ENCODE data around the gene ZNF672. TPM values are rescaled to one million over a fixed set of nuclear protein-coding genes. Genes with fewer than 3 reads are reported as not detected.

Gene ZNF672
- total and polyA plus RNA-seq, 2 experiments from 2014 or later: 19.0 to 30.7 TPM

DNA sequence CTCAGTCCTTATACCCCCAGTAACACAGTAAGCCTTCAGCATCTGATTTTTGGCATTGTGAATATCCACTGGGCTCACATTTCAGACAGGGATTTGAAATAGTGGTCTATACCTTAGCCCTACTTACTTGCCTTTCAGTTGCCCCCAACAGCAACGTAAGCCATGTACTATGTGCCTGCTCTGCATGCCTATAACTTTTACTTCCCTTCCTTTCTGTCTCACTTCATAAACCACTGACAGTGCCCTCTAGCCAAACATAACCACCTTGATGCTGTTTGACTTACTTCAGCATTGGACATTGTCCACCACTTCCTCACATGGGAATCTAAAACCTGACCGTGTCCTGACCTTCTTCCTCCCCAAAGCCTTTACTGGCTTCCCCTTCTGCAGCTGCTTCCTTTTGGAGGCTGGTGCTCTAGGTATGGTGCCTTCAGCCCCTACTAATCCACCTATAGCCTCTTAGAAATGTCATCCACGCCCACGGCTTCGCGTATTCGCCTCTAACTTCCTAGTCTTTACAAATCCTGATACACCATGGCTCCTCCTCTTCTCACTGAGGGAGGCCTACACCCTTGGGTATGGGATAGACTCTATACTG is 3.6 kb upstream of the ZNF672 start:
- Histone ChIP-seq H3K4me2 (no peak overlapping the region), H4K20me1 (ENCODE audit: insufficient read depth, poor library complexity, severe bottlenecking) (no peaks in the 10 kb centered on the region), H3K9me3 (ENCODE audit: low read depth) (no peaks in the 10 kb centered on the region), H2AFZ (no peak overlapping the region), H3K4me1 (ENCODE audit: insufficient read depth) (peaks cover 2% of the 10 kb centered on the region), H3K36me3 (replicated peaks; ENCODE audit: insufficient read depth, low read depth) (no peaks in the 10 kb centered on the region), H3K79me2 (peaks cover 3% of the 10 kb centered on the region), H3K27ac (no peak overlapping the region), H3K27me3 (peaks cover 5% of the 10 kb centered on the region), H3K4me3 (no peak overlapping the region), H3K9me2 (replicated peaks; ENCODE audit: insufficient read depth) (no peaks in the 10 kb centered on the region)
- TF ChIP-seq EZH2phosphoT487 (IDR thresholded peaks at IDR 0.05; ENCODE audit: low read depth, severe bottlenecking, unreplicated experiment) (no peak), EZH2 (IDR thresholded peaks at IDR 0.05; ENCODE audit: borderline replicate concordance) (no peak)
- TF ChIP-seq, protein P1, sequence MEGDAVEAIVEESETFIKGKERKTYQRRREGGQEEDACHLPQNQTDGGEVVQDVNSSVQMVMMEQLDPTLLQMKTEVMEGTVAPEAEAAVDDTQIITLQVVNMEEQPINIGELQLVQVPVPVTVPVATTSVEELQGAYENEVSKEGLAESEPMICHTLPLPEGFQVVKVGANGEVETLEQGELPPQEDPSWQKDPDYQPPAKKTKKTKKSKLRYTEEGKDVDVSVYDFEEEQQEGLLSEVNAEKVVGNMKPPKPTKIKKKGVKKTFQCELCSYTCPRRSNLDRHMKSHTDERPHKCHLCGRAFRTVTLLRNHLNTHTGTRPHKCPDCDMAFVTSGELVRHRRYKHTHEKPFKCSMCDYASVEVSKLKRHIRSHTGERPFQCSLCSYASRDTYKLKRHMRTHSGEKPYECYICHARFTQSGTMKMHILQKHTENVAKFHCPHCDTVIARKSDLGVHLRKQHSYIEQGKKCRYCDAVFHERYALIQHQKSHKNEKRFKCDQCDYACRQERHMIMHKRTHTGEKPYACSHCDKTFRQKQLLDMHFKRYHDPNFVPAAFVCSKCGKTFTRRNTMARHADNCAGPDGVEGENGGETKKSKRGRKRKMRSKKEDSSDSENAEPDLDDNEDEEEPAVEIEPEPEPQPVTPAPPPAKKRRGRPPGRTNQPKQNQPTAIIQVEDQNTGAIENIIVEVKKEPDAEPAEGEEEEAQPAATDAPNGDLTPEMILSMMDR (IDR thresholded peaks at IDR 0.05; ENCODE audit: poor library complexity): no peak
- DNase-seq (ENCODE audit: low spot score): no peak
- 73% methylated on average over 7 of the region's 7 CpGs for WGBS (ENCODE audit: low lambda C conversion rate, missing lambda C conversion rate)

DNA sequence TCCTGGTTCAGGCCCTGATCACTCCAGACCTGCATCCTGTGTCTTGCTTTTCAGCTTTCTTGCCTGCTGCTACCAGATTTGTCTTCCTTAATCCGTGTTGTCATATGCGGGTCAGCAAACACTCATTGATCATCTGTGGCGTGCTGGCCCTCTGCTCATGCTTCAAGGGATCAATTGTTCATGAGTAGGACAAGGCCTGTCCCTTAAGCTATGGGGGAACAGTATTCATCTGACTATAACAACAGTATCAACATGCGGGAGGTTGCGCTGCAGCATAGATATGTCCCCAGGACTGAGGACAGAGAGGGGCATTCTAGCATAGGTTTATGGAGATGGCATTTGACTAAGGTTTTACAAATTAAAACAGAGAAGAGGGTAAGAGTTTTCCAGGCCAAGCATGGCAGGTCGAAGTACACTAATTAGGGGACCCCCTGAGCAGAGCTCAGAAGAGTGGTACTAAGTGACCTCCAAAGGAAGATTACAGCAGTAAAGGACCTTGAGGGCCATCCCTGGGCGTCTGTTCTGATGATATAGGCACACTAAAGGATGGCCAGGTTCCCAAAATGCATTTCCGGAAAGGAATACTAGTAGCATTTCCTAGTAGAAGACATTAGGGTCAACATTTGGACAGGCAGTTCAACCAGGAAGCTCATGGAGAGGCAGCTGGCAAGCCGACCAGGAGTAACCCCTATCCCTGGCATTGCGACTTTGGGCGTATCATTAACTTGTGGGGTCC is 811 bp upstream of the ZNF672 start:
- Histone ChIP-seq H3K79me2 (peaks cover 29% of the 10 kb centered on the region), H2AFZ (peak overlapping the region; percentile 26), H3K36me3 (replicated peaks; ENCODE audit: insufficient read depth, low read depth) (no peaks in the 10 kb centered on the region), H3K4me2 (peak overlapping the region; percentile 75), H3K27me3 (peaks cover 5% of the 10 kb centered on the region), H3K4me3 (peak overlapping the region; percentile 34), H3K4me1 (ENCODE audit: insufficient read depth) (peaks cover 9% of the 10 kb centered on the region), H3K27ac (peak overlapping the region; percentile 78), H4K20me1 (ENCODE audit: insufficient read depth, poor library complexity, severe bottlenecking) (peaks cover 5% of the 10 kb centered on the region), H3K9me2 (replicated peaks; ENCODE audit: insufficient read depth) (no peaks in the 10 kb centered on the region), H3K9me3 (ENCODE audit: low read depth) (no peaks in the 10 kb centered on the region)
- DNase-seq (ENCODE audit: low spot score): no peak
- TF ChIP-seq EZH2phosphoT487 (IDR thresholded peaks at IDR 0.05; ENCODE audit: low read depth, severe bottlenecking, unreplicated experiment): no peak
- TF ChIP-seq, protein P1 (IDR thresholded peaks at IDR 0.05; ENCODE audit: poor library complexity): no peak
- no peak for TF ChIP-seq EZH2 (IDR thresholded peaks at IDR 0.05; ENCODE audit: borderline replicate concordance)
- 65% methylated on average over 11 of the region's 11 CpGs for WGBS (ENCODE audit: low lambda C conversion rate, missing lambda C conversion rate)

DNA sequence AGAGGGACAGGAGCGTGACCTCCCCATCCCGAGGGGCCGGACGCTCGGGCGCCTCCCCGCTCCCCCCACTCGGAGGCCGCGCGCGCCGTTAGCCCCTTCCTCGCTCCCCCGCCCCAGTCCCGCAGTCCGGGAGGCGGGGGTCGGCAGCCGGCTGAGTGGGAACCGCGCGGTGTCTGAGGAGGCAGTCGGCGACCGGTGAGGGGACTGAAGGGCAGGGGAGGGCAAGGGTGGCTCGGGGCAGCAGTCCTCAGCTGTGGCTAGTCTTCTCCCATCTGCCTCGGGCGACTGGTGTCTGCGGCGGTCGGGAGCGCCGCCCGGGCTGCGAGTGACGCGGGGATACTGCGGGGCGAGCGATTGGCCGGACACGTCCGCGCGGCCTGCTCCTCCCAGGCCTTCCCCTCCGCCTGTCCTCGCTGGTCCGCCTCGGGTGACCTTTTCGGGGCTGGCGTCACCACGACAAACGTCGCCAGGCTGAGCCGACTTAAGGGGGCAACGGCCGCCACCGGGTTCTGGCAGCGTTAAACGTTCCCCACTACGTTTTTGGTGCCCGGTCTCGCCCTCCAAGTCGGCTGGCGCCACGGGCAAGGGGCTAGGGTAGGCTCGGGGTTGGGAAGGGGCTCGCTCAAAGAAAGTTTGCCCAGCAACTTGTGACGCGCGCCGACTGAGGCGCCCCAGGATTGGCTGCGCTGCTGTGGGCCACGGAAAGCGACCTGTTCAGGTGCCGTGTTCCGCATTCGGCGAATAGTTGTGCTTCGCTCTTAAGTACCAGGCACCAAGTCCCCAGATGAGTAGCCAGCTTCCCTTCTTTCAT is 538 bp downstream of the ZNF672 start:
- 1% methylated on average over 49 of the region's 82 CpGs for WGBS (ENCODE audit: low lambda C conversion rate, missing lambda C conversion rate)
- DNase-seq (ENCODE audit: low spot score): peak; percentile 94

More for the DNA sequence above, 538 bp downstream of the ZNF672 start:
- Histone ChIP-seq H2AFZ (peak overlapping the region; percentile 39), H3K4me1 (ENCODE audit: insufficient read depth) (peaks cover 9% of the 10 kb centered on the region), H3K27me3 (peaks cover 4% of the 10 kb centered on the region), H3K9me3 (ENCODE audit: low read depth) (no peaks in the 10 kb centered on the region), H3K27ac (peak overlapping the region; percentile 99), H3K4me2 (peak overlapping the region; percentile 84), H3K4me3 (peak overlapping the region; percentile 47), H3K9me2 (replicated peaks; ENCODE audit: insufficient read depth) (no peaks in the 10 kb centered on the region), H3K36me3 (replicated peaks; ENCODE audit: insufficient read depth, low read depth) (no peaks in the 10 kb centered on the region), H3K79me2 (peaks cover 40% of the 10 kb centered on the region), H4K20me1 (ENCODE audit: insufficient read depth, poor library complexity, severe bottlenecking) (peaks cover 10% of the 10 kb centered on the region)
- TF ChIP-seq EZH2phosphoT487 (IDR thresholded peaks at IDR 0.05; ENCODE audit: low read depth, severe bottlenecking, unreplicated experiment) (no peak), EZH2 (IDR thresholded peaks at IDR 0.05; ENCODE audit: borderline replicate concordance) (no peak)
- TF ChIP-seq, protein P1 (IDR thresholded peaks at IDR 0.05; ENCODE audit: poor library complexity): no peak
